ENCODE measurements around the gene TMEM171.

DNA sequence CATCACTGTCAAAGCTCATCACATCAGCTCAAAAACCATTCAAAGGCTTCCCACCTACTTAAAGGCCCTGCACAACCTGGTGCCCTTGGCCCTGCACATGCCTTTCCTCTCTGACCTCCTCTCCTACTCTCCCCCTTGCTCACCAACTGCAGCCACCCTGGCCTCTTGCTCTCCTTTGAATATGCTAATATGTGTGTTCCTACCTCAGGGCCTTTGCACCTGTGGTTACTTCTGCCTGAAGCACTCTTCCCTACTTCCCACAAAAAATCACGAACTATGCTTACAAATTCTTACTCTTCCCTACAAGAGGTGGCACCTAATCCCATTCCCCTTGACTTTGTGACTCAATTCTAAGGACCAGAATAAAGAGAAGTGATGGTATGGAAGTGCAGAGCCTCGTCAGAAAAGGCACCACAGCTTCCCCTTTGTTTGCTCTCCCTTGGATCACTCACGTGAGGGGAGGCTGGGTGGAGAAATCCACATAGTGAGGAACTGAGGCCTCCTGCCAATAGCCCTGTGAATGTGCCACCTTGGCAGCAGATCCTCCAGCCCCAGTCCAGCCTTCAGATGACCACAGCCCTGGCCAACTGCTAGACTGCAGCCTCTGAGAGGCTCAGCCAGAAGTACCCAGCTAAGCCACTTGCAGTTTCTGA, 3.2 kb upstream of the TMEM171 start:
- TF ChIP-seq POLR2A (IDR thresholded peaks at IDR 0.05; ENCODE audit: control extremely low read depth in 1 of 2, low read depth in 2 of 2, low read length in 2 of 2), result no peak
- TF ChIP-seq EP300 (IDR thresholded peaks at IDR 0.05; ENCODE audit: borderline replicate concordance in 1 of 2, low read depth in 2 of 2, low read length in 2 of 2), result no peak
- TF ChIP-seq, protein P1, sequence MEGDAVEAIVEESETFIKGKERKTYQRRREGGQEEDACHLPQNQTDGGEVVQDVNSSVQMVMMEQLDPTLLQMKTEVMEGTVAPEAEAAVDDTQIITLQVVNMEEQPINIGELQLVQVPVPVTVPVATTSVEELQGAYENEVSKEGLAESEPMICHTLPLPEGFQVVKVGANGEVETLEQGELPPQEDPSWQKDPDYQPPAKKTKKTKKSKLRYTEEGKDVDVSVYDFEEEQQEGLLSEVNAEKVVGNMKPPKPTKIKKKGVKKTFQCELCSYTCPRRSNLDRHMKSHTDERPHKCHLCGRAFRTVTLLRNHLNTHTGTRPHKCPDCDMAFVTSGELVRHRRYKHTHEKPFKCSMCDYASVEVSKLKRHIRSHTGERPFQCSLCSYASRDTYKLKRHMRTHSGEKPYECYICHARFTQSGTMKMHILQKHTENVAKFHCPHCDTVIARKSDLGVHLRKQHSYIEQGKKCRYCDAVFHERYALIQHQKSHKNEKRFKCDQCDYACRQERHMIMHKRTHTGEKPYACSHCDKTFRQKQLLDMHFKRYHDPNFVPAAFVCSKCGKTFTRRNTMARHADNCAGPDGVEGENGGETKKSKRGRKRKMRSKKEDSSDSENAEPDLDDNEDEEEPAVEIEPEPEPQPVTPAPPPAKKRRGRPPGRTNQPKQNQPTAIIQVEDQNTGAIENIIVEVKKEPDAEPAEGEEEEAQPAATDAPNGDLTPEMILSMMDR (IDR thresholded peaks at IDR 0.05; ENCODE audit: control extremely low read depth in 1 of 3, insufficient read depth in 1 of 3, low read depth in 1 of 3, low read length in 3 of 3), result no peak
